ENCODE measurements around the gene NTN3. TPM values are rescaled to one million over a fixed set of nuclear protein-coding genes. Genes with fewer than 3 reads are reported as not detected.

The NTN3 gene
- polyA plus RNA-seq, 6 donors from 2014 or later, result not detected

GRCh38 chr16:2451851-2452320 is 19.2 kb upstream of the NTN3 start:
- Mint-ChIP-seq H3K9me3 (no peaks in the 10 kb centered on the region), H3K27me3 (no peaks in the 10 kb centered on the region), H3K27ac (no peak overlapping the region), H3K4me1 (no peaks in the 10 kb centered on the region), H3K4me3 (peak overlapping the region in 1 of 8 donors; percentile 12), H3K36me3 (peaks cover 0 to 7% of the 10 kb centered on the region in 2 donors)
- ATAC-seq (ENCODE audit: low read depth in 2 of 2) (no peak), DNase-seq (no peak)

GRCh38 chr16:2452650-2453049 is 18.4 kb upstream of the NTN3 start:
- Mint-ChIP-seq H3K4me1 (no peaks in the 10 kb centered on the region), H3K27ac (no peak overlapping the region), H3K4me3 (no peak overlapping the region), H3K27me3 (no peaks in the 10 kb centered on the region), H3K36me3 (peaks cover 0 to 7% of the 10 kb centered on the region in 2 donors), H3K9me3 (no peaks in the 10 kb centered on the region)
- DNase-seq, result no peak
- ATAC-seq (ENCODE audit: low read depth in 2 of 2), result no peak

- H3K27ac Mint-ChIP-seq, result no peak overlapping the region
- H3K4me1 Mint-ChIP-seq, result peaks cover 8 to 9% (median 8%) of the 10 kb centered on the region in 3 donors
- DNase-seq (no peak), ATAC-seq (ENCODE audit: low read depth in 2 of 2) (no peak)
- no peaks in the 10 kb centered on the region for H3K9me3 Mint-ChIP-seq
- no peak overlapping the region for H3K4me3 Mint-ChIP-seq
- H3K27me3 Mint-ChIP-seq, result no peaks in the 10 kb centered on the region
- peaks cover 0 to 7% of the 10 kb centered on the region in 2 donors for H3K36me3 Mint-ChIP-seq
These were observed 15.8 kb upstream of the NTN3 start for GRCh38 chr16:2455081-2455845.

- Mint-ChIP-seq H3K9me3 (no peaks in the 10 kb centered on the region), H3K4me1 (peaks cover 8 to 9% (median 8%) of the 10 kb centered on the region in 3 donors), H3K27ac (peak overlapping the region in 1 of 6 donors; percentile 47), H3K36me3 (peaks cover 0 to 7% of the 10 kb centered on the region in 2 donors), H3K4me3 (no peak overlapping the region), H3K27me3 (no peaks in the 10 kb centered on the region)
- DNase-seq, result no peak
- no peak for ATAC-seq (ENCODE audit: low read depth in 2 of 2)
These were observed 14.4 kb upstream of the NTN3 start for GRCh38 chr16:2456551-2457153.

GRCh38 chr16:2457267-2457666 is 13.8 kb upstream of the NTN3 start:
- Mint-ChIP-seq H3K4me3 (peak overlapping the region in 1 of 8 donors; percentile 47), H3K4me1 (peaks cover 8 to 9% (median 8%) of the 10 kb centered on the region in 3 donors), H3K9me3 (no peaks in the 10 kb centered on the region)

GRCh38 chr16:2457946-2458345 is 13.2 kb upstream of the NTN3 start:
- Mint-ChIP-seq H3K4me1 (peaks cover 8 to 9% (median 8%) of the 10 kb centered on the region in 3 donors), H3K27ac (no peak overlapping the region), H3K9me3 (no peaks in the 10 kb centered on the region), H3K36me3 (peaks cover 0 to 7% of the 10 kb centered on the region in 2 donors), H3K4me3 (peak overlapping the region in 3 of 8 donors; percentile 20 to 47 (median 47)), H3K27me3 (no peaks in the 10 kb centered on the region)
- no peak for DNase-seq
- ATAC-seq (ENCODE audit: low read depth in 2 of 2), result no peak

More at GRCh38 chr16:2457267-2457666, 13.8 kb upstream of the NTN3 start:
- no peak for DNase-seq
- H3K27me3 Mint-ChIP-seq, result no peaks in the 10 kb centered on the region
- no peak for ATAC-seq (ENCODE audit: low read depth in 2 of 2)
- H3K36me3 Mint-ChIP-seq, result peaks cover 0 to 7% of the 10 kb centered on the region in 2 donors
- no peak overlapping the region for H3K27ac Mint-ChIP-seq

- ATAC-seq (ENCODE audit: low read depth in 2 of 2), result no peak
- no peak for DNase-seq
- peaks cover 8 to 9% (median 8%) of the 10 kb centered on the region in 3 donors for H3K4me1 Mint-ChIP-seq
- peaks cover 0 to 1% of the 10 kb centered on the region in 2 donors for H3K36me3 Mint-ChIP-seq
- peak overlapping the region in 3 of 6 donors; percentile 4 to 48 (median 6) for H3K27ac Mint-ChIP-seq
- H3K27me3 Mint-ChIP-seq, result no peaks in the 10 kb centered on the region
- H3K9me3 Mint-ChIP-seq, result no peaks in the 10 kb centered on the region
- peak overlapping the region; percentile 74 to 94 (median 86) for H3K4me3 Mint-ChIP-seq
These were observed 12.0 kb upstream of the NTN3 start for GRCh38 chr16:2458887-2459646.

- H3K9me3 Mint-ChIP-seq, result no peaks in the 10 kb centered on the region
- DNase-seq (peak; percentile 95), ATAC-seq (ENCODE audit: low read depth in 2 of 2) (peak; percentile 99)
- peaks cover 8 to 9% (median 8%) of the 10 kb centered on the region in 3 donors for H3K4me1 Mint-ChIP-seq
- H3K4me3 Mint-ChIP-seq, result peak within 1 kb of the TSS; percentile 74 to 94 (median 86)
- no peaks in the 10 kb centered on the region for H3K27me3 Mint-ChIP-seq
- H3K36me3 Mint-ChIP-seq, result no peaks in the 10 kb centered on the region
- H3K27ac Mint-ChIP-seq, result peak within 1 kb of the TSS in 5 of 6 donors; percentile 4 to 82 (median 24)
These were observed 11.3 kb upstream of the NTN3 start, which contains the start of gene TEDC2 for GRCh38 chr16:2459647-2460390. TSS of gene TEDC2 (plus strand) at chr16:2460109. CDS start at chr16:2460145, 36 bp downstream.

GRCh38 chr16:2460391-2460713 is 10.7 kb upstream of the NTN3 start:
- no peaks in the 10 kb centered on the region for H3K27me3 Mint-ChIP-seq
- no peak overlapping the region for H3K27ac Mint-ChIP-seq
- ATAC-seq (ENCODE audit: low read depth in 2 of 2) (no peak), DNase-seq (no peak)
- peak overlapping the region in 1 of 8 donors; percentile 83 for H3K4me3 Mint-ChIP-seq
- H3K36me3 Mint-ChIP-seq, result no peaks in the 10 kb centered on the region
- no peaks in the 10 kb centered on the region for H3K9me3 Mint-ChIP-seq
- H3K4me1 Mint-ChIP-seq, result peaks cover 8 to 9% (median 8%) of the 10 kb centered on the region in 3 donors

- H3K4me3 Mint-ChIP-seq, result peak overlapping the region in 3 of 8 donors; percentile 31 to 57 (median 41)
These were observed 10.2 kb upstream of the NTN3 start for GRCh38 chr16:2460916-2461315.

GRCh38 chr16:2462031-2462866 is 8.8 kb upstream of the NTN3 start:
- H3K4me1 Mint-ChIP-seq, result peaks cover 9 to 11% (median 10%) of the 10 kb centered on the region in 3 donors
- peak overlapping the region in 1 of 8 donors; percentile 3 for H3K4me3 Mint-ChIP-seq
- DNase-seq, result no peak
- H3K9me3 Mint-ChIP-seq, result no peaks in the 10 kb centered on the region
- ATAC-seq (ENCODE audit: low read depth in 2 of 2), result no peak
- H3K36me3 Mint-ChIP-seq, result no peaks in the 10 kb centered on the region
- no peak overlapping the region for H3K27ac Mint-ChIP-seq
- no peaks in the 10 kb centered on the region for H3K27me3 Mint-ChIP-seq

More at GRCh38 chr16:2460916-2461315, 10.2 kb upstream of the NTN3 start:
- no peaks in the 10 kb centered on the region for H3K36me3 Mint-ChIP-seq
- DNase-seq (no peak), ATAC-seq (ENCODE audit: low read depth in 2 of 2) (no peak)
- H3K9me3 Mint-ChIP-seq, result no peaks in the 10 kb centered on the region
- H3K4me1 Mint-ChIP-seq, result peaks cover 8 to 9% (median 8%) of the 10 kb centered on the region in 3 donors
- no peaks in the 10 kb centered on the region for H3K27me3 Mint-ChIP-seq
- no peak overlapping the region for H3K27ac Mint-ChIP-seq

- peaks cover 13 to 25% (median 17%) of the 10 kb centered on the region in 3 donors for H3K4me1 Mint-ChIP-seq
- H3K9me3 Mint-ChIP-seq, result no peaks in the 10 kb centered on the region
- H3K27me3 Mint-ChIP-seq, result peaks cover 0 to 8% (median 7%) of the 10 kb centered on the region in 3 donors
- H3K27ac Mint-ChIP-seq, result no peak overlapping the region
- peak overlapping the region in 1 of 8 donors; percentile 30 for H3K4me3 Mint-ChIP-seq
- ATAC-seq (ENCODE audit: low read depth in 2 of 2) (no peak), DNase-seq (no peak)
- H3K36me3 Mint-ChIP-seq, result no peaks in the 10 kb centered on the region
These were observed 6.8 kb upstream of the NTN3 start for GRCh38 chr16:2464333-2464732.
